HuH-7 (cell line): Measurements from ENCODE around the gene MICOS13.

Experiments used
- DNase-seq: peaks from one replicate; pipeline ENCODE4 v3.0.0; 2011; ENCODE audit warnings: low spot score

MICOS13 gene

DNA sequence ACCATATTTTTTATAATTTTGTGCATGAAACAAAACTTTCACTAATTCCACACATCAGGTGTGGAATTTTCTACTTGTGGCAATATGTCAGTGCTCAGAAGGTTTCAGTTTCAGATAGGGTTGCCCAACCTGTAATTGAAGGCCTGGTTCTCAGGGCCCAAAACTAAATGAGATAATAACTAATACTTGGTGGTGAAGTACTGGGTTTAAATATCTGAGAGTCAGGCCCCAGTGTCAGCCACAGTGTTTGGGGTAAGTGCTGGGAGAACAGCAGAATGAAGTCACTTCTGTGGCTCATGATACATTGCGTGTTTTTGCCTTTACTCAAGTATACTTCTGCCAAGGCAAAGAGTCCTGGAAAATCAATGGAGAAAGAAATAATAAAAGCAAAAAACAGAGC, 51.9 kb downstream of the MICOS13 start:
- DNase-seq, result no peak
